ENCODE data around the gene CASD1.

DNA sequence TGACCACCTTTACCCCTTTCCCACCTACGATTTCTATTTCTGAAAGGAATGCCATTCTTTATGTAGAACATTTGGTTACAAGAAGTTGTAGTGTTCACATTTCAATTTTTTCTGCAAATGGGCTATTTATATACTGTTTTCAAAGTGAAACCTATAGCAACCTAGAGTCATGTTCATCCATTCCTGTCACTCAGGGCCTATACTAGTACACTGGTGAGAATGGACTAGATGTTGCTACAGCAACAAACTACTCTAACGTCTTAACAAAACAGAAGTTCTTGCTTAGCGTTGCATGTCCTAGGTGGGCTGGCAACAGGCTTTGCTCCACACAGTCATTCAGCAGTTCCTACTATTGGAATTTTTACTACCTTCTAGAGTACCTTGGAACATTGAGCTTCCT, 16.3 kb downstream of the CASD1 start:
- TF ChIP-seq, protein P1, sequence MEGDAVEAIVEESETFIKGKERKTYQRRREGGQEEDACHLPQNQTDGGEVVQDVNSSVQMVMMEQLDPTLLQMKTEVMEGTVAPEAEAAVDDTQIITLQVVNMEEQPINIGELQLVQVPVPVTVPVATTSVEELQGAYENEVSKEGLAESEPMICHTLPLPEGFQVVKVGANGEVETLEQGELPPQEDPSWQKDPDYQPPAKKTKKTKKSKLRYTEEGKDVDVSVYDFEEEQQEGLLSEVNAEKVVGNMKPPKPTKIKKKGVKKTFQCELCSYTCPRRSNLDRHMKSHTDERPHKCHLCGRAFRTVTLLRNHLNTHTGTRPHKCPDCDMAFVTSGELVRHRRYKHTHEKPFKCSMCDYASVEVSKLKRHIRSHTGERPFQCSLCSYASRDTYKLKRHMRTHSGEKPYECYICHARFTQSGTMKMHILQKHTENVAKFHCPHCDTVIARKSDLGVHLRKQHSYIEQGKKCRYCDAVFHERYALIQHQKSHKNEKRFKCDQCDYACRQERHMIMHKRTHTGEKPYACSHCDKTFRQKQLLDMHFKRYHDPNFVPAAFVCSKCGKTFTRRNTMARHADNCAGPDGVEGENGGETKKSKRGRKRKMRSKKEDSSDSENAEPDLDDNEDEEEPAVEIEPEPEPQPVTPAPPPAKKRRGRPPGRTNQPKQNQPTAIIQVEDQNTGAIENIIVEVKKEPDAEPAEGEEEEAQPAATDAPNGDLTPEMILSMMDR (conservative IDR thresholded peaks at IDR 0.05; ENCODE audit: low read depth in 2 of 2) = no peak
- no peak for TF ChIP-seq POLR2AphosphoS5 (IDR thresholded peaks at IDR 0.05; ENCODE audit: low read depth)
- TF ChIP-seq EZH2phosphoT487 (IDR thresholded peaks at IDR 0.05; ENCODE audit: unreplicated experiment) = no peak
- TF ChIP-seq CREB1 (CRISPR knock-in tag; IDR thresholded peaks at IDR 0.05; ENCODE audit: low read depth) = no peak
- TF ChIP-seq EZH2 (IDR thresholded peaks at IDR 0.05; ENCODE audit: low read depth, unreplicated experiment) = no peak
- TF ChIP-seq, protein P2, sequence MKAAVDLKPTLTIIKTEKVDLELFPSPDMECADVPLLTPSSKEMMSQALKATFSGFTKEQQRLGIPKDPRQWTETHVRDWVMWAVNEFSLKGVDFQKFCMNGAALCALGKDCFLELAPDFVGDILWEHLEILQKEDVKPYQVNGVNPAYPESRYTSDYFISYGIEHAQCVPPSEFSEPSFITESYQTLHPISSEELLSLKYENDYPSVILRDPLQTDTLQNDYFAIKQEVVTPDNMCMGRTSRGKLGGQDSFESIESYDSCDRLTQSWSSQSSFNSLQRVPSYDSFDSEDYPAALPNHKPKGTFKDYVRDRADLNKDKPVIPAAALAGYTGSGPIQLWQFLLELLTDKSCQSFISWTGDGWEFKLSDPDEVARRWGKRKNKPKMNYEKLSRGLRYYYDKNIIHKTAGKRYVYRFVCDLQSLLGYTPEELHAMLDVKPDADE (IDR thresholded peaks at IDR 0.05) = no peak
- TF ChIP-seq, protein P3, sequence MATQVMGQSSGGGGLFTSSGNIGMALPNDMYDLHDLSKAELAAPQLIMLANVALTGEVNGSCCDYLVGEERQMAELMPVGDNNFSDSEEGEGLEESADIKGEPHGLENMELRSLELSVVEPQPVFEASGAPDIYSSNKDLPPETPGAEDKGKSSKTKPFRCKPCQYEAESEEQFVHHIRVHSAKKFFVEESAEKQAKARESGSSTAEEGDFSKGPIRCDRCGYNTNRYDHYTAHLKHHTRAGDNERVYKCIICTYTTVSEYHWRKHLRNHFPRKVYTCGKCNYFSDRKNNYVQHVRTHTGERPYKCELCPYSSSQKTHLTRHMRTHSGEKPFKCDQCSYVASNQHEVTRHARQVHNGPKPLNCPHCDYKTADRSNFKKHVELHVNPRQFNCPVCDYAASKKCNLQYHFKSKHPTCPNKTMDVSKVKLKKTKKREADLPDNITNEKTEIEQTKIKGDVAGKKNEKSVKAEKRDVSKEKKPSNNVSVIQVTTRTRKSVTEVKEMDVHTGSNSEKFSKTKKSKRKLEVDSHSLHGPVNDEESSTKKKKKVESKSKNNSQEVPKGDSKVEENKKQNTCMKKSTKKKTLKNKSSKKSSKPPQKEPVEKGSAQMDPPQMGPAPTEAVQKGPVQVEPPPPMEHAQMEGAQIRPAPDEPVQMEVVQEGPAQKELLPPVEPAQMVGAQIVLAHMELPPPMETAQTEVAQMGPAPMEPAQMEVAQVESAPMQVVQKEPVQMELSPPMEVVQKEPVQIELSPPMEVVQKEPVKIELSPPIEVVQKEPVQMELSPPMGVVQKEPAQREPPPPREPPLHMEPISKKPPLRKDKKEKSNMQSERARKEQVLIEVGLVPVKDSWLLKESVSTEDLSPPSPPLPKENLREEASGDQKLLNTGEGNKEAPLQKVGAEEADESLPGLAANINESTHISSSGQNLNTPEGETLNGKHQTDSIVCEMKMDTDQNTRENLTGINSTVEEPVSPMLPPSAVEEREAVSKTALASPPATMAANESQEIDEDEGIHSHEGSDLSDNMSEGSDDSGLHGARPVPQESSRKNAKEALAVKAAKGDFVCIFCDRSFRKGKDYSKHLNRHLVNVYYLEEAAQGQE (IDR thresholded peaks at IDR 0.05; ENCODE audit: unreplicated experiment) = no peak
- TF ChIP-seq JUNB (IDR thresholded peaks at IDR 0.05; ENCODE audit: unreplicated experiment) = no peak
